Lung (tissue), 12 donors: ENCODE data around the gene FBXO34. TPM values are rescaled to one million over a fixed set of nuclear protein-coding genes. Genes with fewer than 3 reads are reported as not detected.

Experiments
- ATAC-seq: fragments of 200-7000 bp; cut with Tn5 transposase; one replicate; pipeline ENCODE4 v1.9.1; 2020; ENCODE audit warnings: moderate number of reproducible peaks; ENCODE audit not compliant: insufficient read depth, low FRiP score
- DNase-seq, 3 donors: peaks; one replicate each; pipeline ENCODE4 v3.0.0-alpha.2; 2013 to 2017
- H3K27ac ChIP-seq, 2 donors: one replicate each; pipeline ENCODE4 v1.5.1; 2013; ENCODE audit warnings: mild to moderate bottlenecking in 2 of 2, moderate library complexity in 2 of 2, control low read depth in 1 of 2, inconsistent platforms in 1 of 2, low read depth in 1 of 2, low read length in 1 of 2
- H3K27me3 ChIP-seq, 3 donors: one replicate each; pipeline ENCODE4 v1.5.1; 2013; ENCODE audit warnings: low read length in 2 of 3; ENCODE audit not compliant: control insufficient read depth in 3 of 3, insufficient read depth in 3 of 3
- H3K36me3 ChIP-seq, 4 donors: one replicate each; pipeline ENCODE4 v1.5.1; 2013; ENCODE audit warnings: low read length in 4 of 4, mild to moderate bottlenecking in 1 of 4, moderate library complexity in 1 of 4; ENCODE audit not compliant: control insufficient read depth in 4 of 4, insufficient read depth in 4 of 4
- H3K4me1 ChIP-seq, 5 donors: one replicate each; pipeline ENCODE4 v1.5.1; 2013; ENCODE audit warnings: low read length in 5 of 5, mild to moderate bottlenecking in 2 of 5, moderate library complexity in 1 of 5; ENCODE audit not compliant: control insufficient read depth in 5 of 5, insufficient read depth in 5 of 5
- H3K4me3 ChIP-seq: one replicate; pipeline ENCODE4 v1.5.1; 2013; ENCODE audit warnings: mild to moderate bottlenecking, control low read depth, moderate library complexity
- H3K9ac ChIP-seq, 2 donors: one replicate each; pipeline ENCODE4 v1.5.1; 2013; ENCODE audit warnings: low read length in 2 of 2, control low read depth in 1 of 2; ENCODE audit not compliant: insufficient read depth in 1 of 2
- H3K9me3 ChIP-seq, 4 donors: one replicate each; pipeline ENCODE4 v1.5.1; 2013; ENCODE audit warnings: low read length in 3 of 4, mild to moderate bottlenecking in 1 of 4, moderate library complexity in 1 of 4; ENCODE audit not compliant: control insufficient read depth in 4 of 4, insufficient read depth in 3 of 4
- CTCF ChIP-seq: IDR thresholded peaks from 2 replicates; pipeline ENCODE4 v1.5.1; 2012; ENCODE audit warnings: mild to moderate bottlenecking; ENCODE audit errors: control extremely low read depth, extremely low read depth
- WGBS, 2 donors: extraction: QIAGEN DNeasy Blood & Tissue Kit; methylation state at CpG; one replicate each; pipeline ENCODE4 v1.1.7; 2013; 5-methylcytosine and 5-hydroxymethylcytosine counted together
- polyA plus RNA-seq, 2 donors: library from polyadenylated mRNA; stranded (reverse); fragments of 200-250 nt; gene quantifications; one replicate each; pipeline ENCODE4 v1.2.1, GENCODE V29; 2013
- total RNA-seq, 2 donors: library from RNA; depleted of rRNA in 1 of 2; stranded (reverse); fragments of >200 nt in 1 of 2; gene quantifications; one replicate each; pipeline ENCODE4 v1.2.1, GENCODE V29; 2014 to 2021
- donor health status: control.
- donor health status: control.
- donor health status: Bipolar disorder and iron deficiency.
- donor health status: healthy.
- donor health status: DM: yes; HTN: yes; CAD: no.

FBXO34 gene
- total and polyA plus RNA-seq, 4 donors = 14.0 to 59.4 (median 22.2) TPM

GRCh38 chr14:55348766-55349453, 77.7 kb downstream of the FBXO34 start:
- 75 to 77% methylated on average over 4 of the region's 4 CpGs for WGBS, 2 donors

GRCh38 chr14:55349565-55349964, 78.3 kb downstream of the FBXO34 start:
- Histone ChIP-seq H3K36me3 (peaks cover 7 to 22% (median 14%) of the 10 kb centered on the region in 4 donors), H3K9me3 (peaks cover 0 to 2% (median 0%) of the 10 kb centered on the region in 4 donors), H3K27me3 (no peaks in the 10 kb centered on the region), H3K4me1 (peaks cover 0 to 9% (median 0%) of the 10 kb centered on the region in 5 donors), H3K9ac (no peak overlapping the region), H3K4me3 (no peak overlapping the region), H3K27ac (no peak overlapping the region)
- ATAC-seq (no peak), DNase-seq (no peak)
- no peak for TF ChIP-seq CTCF
- WGBS, 2 donors = 80 to 89% methylated on average over 12 of the region's 12 CpGs

More at GRCh38 chr14:55348766-55349453, 77.7 kb downstream of the FBXO34 start:
- Histone ChIP-seq H3K27me3 (no peaks in the 10 kb centered on the region), H3K36me3 (peaks cover 7 to 22% (median 14%) of the 10 kb centered on the region in 4 donors), H3K4me3 (no peak overlapping the region), H3K27ac (no peak overlapping the region), H3K9me3 (peaks cover 0 to 2% (median 0%) of the 10 kb centered on the region in 4 donors), H3K9ac (no peak overlapping the region), H3K4me1 (peaks cover 0 to 9% (median 0%) of the 10 kb centered on the region in 5 donors)
- no peak for TF ChIP-seq CTCF
- no peak for DNase-seq
- no peak for ATAC-seq

GRCh38 chr14:55350461-55350860, 79.2 kb downstream of the FBXO34 start:
- ATAC-seq (no peak), DNase-seq (no peak)
- Histone ChIP-seq H3K27me3 (no peaks in the 10 kb centered on the region), H3K9me3 (peaks cover 0 to 2% (median 0%) of the 10 kb centered on the region in 4 donors), H3K27ac (no peak overlapping the region), H3K4me1 (peaks cover 0 to 9% (median 0%) of the 10 kb centered on the region in 5 donors), H3K9ac (no peak overlapping the region), H3K36me3 (peaks cover 10 to 22% (median 14%) of the 10 kb centered on the region in 4 donors), H3K4me3 (no peak overlapping the region)
- 88 to 92% methylated on average over 4 of the region's 4 CpGs for WGBS, 2 donors
- TF ChIP-seq CTCF = no peak

- Histone ChIP-seq H3K9me3 (peaks cover 0 to 2% (median 0%) of the 10 kb centered on the region in 4 donors), H3K9ac (no peak overlapping the region), H3K4me3 (no peak overlapping the region), H3K27ac (no peak overlapping the region), H3K27me3 (no peaks in the 10 kb centered on the region), H3K36me3 (peaks cover 10 to 26% (median 14%) of the 10 kb centered on the region in 4 donors), H3K4me1 (peaks cover 0 to 9% (median 0%) of the 10 kb centered on the region in 5 donors)
- TF ChIP-seq CTCF = no peak
- ATAC-seq = no peak
- no peak for DNase-seq
- WGBS, 2 donors = 89 to 94% methylated on average over 9 of the region's 9 CpGs
These were observed 79.9 kb downstream of the FBXO34 start for GRCh38 chr14:55351111-55351510.
